Sigmoid colon (tissue), 7 donors: ENCODE results near the gene SYNE3. TPM values are rescaled to one million over a fixed set of nuclear protein-coding genes. Genes with fewer than 3 reads are reported as not detected.

Experiments used
- DNase-seq: peaks from one replicate; pipeline ENCODE4 v3.0.0-alpha.2; 2019
- H3K27ac ChIP-seq, 4 donors: fragments of 200-600 bp; sonication (generic); one replicate each; pipeline ENCODE4 v1.5.1; 2016 to 2019; ENCODE audit warnings: mild to moderate bottlenecking in 1 of 4
- H3K27me3 ChIP-seq, 3 donors: fragments of 200-600 bp; sonication (generic); one replicate each; pipeline ENCODE4 v1.5.1; 2019; ENCODE audit warnings: mild to moderate bottlenecking in 1 of 3
- H3K36me3 ChIP-seq, 4 donors: fragments of 200-600 bp; sonication (generic); one replicate each; pipeline ENCODE4 v1.5.1; 2016 to 2019
- H3K4me1 ChIP-seq, 4 donors: fragments of 200-600 bp; sonication (generic); one replicate each; pipeline ENCODE4 v1.5.1; 2017 to 2019
- H3K4me3 ChIP-seq, 4 donors: fragments of 200-600 bp; sonication (generic); one replicate each; pipeline ENCODE4 v1.5.1; 2017 to 2019; ENCODE audit warnings: mild to moderate bottlenecking in 2 of 4, moderate library complexity in 1 of 4
- H3K9me3 ChIP-seq, 4 donors: fragments of 200-600 bp in 3 of 4; sonication (generic) in 3 of 4; one replicate each; pipeline versions ENCODE4 v1.5.1 to v1.6.1; 2013 to 2019
- CTCF ChIP-seq, 4 experiments: fragments of 450-650 bp in 3 of 4; fragments of 200-600 bp in 1 of 4; IDR thresholded peaks; one replicate each; pipeline ENCODE4 v1.5.1; 2016 to 2019; ENCODE audit warnings: antibody characterized with exemption in 4 of 4, mild to moderate bottlenecking in 3 of 4, moderate library complexity in 2 of 4
- EP300 ChIP-seq, 4 donors: sonication (generic); formaldehyde crosslinking; IDR thresholded peaks; one replicate each; pipeline ENCODE4 v1.6.1; 2017; ENCODE audit warnings: antibody characterized with exemption in 4 of 4
- POLR2A ChIP-seq, 2 donors: fragments of 450-650 bp; IDR thresholded peaks; one replicate each; pipeline ENCODE4 v1.6.1; 2016; ENCODE audit warnings: antibody characterized with exemption in 2 of 2, mild to moderate bottlenecking in 2 of 2, moderate library complexity in 2 of 2
- POLR2AphosphoS5 ChIP-seq, 4 donors: sonication (generic); formaldehyde crosslinking; IDR thresholded peaks; one replicate each; pipeline ENCODE4 v1.6.1; 2017; ENCODE audit warnings: antibody characterized with exemption in 4 of 4
- WGBS, 2 donors: extraction: QIAGEN DNeasy Blood & Tissue Kit; methylation state at CpG; one replicate each; pipeline ENCODE4 v1.1.7; 2013; 5-methylcytosine and 5-hydroxymethylcytosine counted together
- intact Hi-C: fragments of 100-400 bp; cut with DNase I; formaldehyde crosslinking; loops from one replicate; pipeline ENCODE4 v1.15.1; 2023
- polyA plus RNA-seq, 3 donors: library from polyadenylated mRNA; stranded (reverse); fragments of 200-250 nt; gene quantifications; one replicate each; pipeline ENCODE4 v1.2.3, GENCODE V29; 2013
- total RNA-seq, 4 donors: library from RNA; depleted of rRNA; stranded (reverse); fragments of >200 nt; gene quantifications; one replicate each; pipeline ENCODE4 v1.1.0, GENCODE V29; 2016
- donor health status: healthy with polysubstance abuse.
- donor health status: Bipolar disorder and iron deficiency.
- donor health status: healthy.

SYNE3 gene
- total and polyA plus RNA-seq, 7 donors: 0.69 to 11.8 (median 6.3) TPM

DNA sequence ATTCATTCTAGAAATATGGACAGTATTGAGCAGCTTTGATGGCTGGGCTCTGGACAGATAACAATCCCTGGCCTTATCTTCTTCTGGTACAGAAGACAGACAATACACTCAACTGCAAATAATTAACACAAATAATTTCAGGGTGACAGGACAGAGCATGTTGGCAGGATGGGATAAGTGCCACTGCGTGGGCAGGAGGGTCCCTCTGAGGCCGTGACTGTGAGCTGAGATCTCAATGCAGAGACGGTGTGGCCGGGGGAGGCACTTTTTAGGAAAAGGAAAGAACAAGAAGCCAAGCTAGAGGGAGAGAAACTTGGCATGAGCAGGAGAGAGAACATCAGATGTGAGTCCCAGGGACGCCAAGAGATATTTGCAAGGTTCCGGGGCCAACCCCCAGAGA is 8.1 kb downstream of the SYNE3 start:
- intact Hi-C loops: no loop called here

DNA sequence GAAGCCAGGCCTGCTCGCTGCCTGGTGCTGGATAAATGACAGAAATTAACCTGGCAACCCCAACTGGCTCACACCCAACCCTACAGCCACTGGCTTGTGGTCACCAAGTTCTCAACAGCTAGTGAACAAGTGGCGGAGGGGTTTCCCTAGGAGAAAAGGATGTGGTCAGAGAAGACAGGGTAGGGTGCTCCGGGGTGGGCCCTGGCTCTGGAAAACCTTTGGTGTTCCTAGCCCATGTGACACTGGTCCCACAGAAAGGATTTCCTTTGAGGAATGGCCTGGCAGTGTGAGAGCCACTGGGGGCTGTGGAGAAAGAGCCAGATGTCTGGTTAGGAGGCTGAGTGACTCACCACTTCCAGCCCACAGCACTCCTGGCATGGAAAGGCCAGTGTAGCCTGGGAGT is 8.7 kb downstream of the SYNE3 start:
- Histone ChIP-seq H3K4me3 (no peak overlapping the region), H3K9me3 (no peaks in the 10 kb centered on the region), H3K27me3 (no peaks in the 10 kb centered on the region), H3K4me1 (peaks cover 0 to 33% (median 22%) of the 10 kb centered on the region in 4 donors), H3K36me3 (no peaks in the 10 kb centered on the region), H3K27ac (peak overlapping the region in 3 of 4 donors; percentile 30 to 54 (median 32))
- intact Hi-C loops: no loop called here
- no peak for DNase-seq
- 50 to 80% methylated on average over 3 of the region's 3 CpGs for WGBS, 2 donors
- TF ChIP-seq CTCF (IDR thresholded peaks at IDR 0.05) (no peak), POLR2A (IDR thresholded peaks at IDR 0.05) (no peak), POLR2AphosphoS5 (IDR thresholded peaks at IDR 0.05) (no peak), EP300 (IDR thresholded peaks at IDR 0.05) (no peak)

More for the DNA sequence above, 8.1 kb downstream of the SYNE3 start:
- Histone ChIP-seq H3K36me3 (no peaks in the 10 kb centered on the region), H3K9me3 (no peaks in the 10 kb centered on the region), H3K27me3 (no peaks in the 10 kb centered on the region), H3K4me1 (peaks cover 0 to 33% (median 22%) of the 10 kb centered on the region in 4 donors), H3K4me3 (no peak overlapping the region), H3K27ac (peak overlapping the region in 1 of 4 donors; percentile 54)
- no peak for DNase-seq
- 97% methylated on average over 6 of the region's 6 CpGs for whole genome bisulfite sequencing, 2 donors
- TF ChIP-seq POLR2A (IDR thresholded peaks at IDR 0.05) (no peak), EP300 (IDR thresholded peaks at IDR 0.05) (no peak), POLR2AphosphoS5 (IDR thresholded peaks at IDR 0.05) (no peak), CTCF (IDR thresholded peaks at IDR 0.05) (no peak)

GRCh38 chr14:95507174-95507573 is 9.3 kb downstream of the SYNE3 start:
- Histone ChIP-seq H3K4me3 (no peak overlapping the region), H3K4me1 (peaks cover 0 to 33% (median 22%) of the 10 kb centered on the region in 4 donors), H3K36me3 (no peaks in the 10 kb centered on the region), H3K9me3 (no peaks in the 10 kb centered on the region), H3K27me3 (no peaks in the 10 kb centered on the region), H3K27ac (peak overlapping the region in 3 of 4 donors; percentile 30 to 54 (median 50))
- 69 to 81% methylated on average over 8 of the region's 8 CpGs for WGBS, 2 donors
- TF ChIP-seq CTCF (IDR thresholded peaks at IDR 0.05): no peak
- TF ChIP-seq EP300 (IDR thresholded peaks at IDR 0.05): no peak
- TF ChIP-seq POLR2AphosphoS5 (IDR thresholded peaks at IDR 0.05): peak in 3 of 4 donors; percentile 12 to 49 (median 38)
- TF ChIP-seq POLR2A (IDR thresholded peaks at IDR 0.05): no peak
- peak; percentile 88 for DNase-seq
- intact Hi-C loops: no loop called here

GRCh38 chr14:95505030-95505589 is 11.3 kb downstream of the SYNE3 start:
- TF ChIP-seq CTCF (IDR thresholded peaks at IDR 0.05) (no peak), POLR2AphosphoS5 (IDR thresholded peaks at IDR 0.05) (no peak), EP300 (IDR thresholded peaks at IDR 0.05) (no peak), POLR2A (IDR thresholded peaks at IDR 0.05) (no peak)
- peak overlapping the region in 1 of 4 donors; percentile 11 for H3K27ac ChIP-seq
- 88 to 93% methylated on average over 17 of the region's 17 CpGs for WGBS, 2 donors
- intact Hi-C loops: no loop called here
- H3K9me3 ChIP-seq: no peaks in the 10 kb centered on the region
- peaks cover 0 to 37% (median 25%) of the 10 kb centered on the region in 4 donors for H3K4me1 ChIP-seq
- no peaks in the 10 kb centered on the region for H3K27me3 ChIP-seq
- H3K4me3 ChIP-seq: no peak overlapping the region
- H3K36me3 ChIP-seq: no peaks in the 10 kb centered on the region
- DNase-seq: peak; percentile 63
